Middle frontal gyrus (tissue), 1 donor: ENCODE measurements around the gene RGL2.
"Not testable (repeated sequence)": the region's sequence is repeated elsewhere in the genome, so short reads cannot be mapped to it uniquely, and the experiment has no call there.

Source experiments
- DNase-seq: peaks from one replicate; pipeline ENCODE4 v3.0.0-alpha.2; 2015; ENCODE audit warnings: low spot score; ENCODE audit errors: extremely low spot score

The RGL2 gene

DNA sequence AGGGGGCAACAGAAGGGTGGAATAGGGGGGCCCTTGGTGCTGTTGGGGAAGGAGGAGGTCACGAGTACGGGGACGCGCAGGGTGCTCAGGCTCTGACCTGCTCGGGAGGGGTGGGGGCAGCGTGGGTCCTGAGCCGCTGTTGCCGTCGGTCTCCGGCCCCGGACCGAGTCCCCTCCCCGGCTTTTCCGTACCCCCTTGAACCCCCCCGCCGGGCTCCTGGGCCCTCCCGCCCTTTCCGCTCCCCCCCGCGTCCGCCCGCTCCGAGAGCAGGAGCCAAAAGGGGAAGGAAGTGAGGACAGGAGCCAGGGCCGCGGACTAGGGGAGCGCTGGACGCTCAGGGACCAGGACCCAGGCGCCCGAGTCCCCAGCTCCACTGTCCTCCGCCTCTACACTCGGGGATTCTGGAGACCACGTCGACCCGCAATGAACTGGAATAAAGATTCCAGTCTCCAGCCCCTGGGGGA lies at the start of gene RGL2:
TSS of gene RGL2 (minus strand) at position 170 of the 464 bp plus-strand sequence. CDS start 332 bp downstream, outside the sequence.
- DNase-seq: peak; percentile 15

DNA sequence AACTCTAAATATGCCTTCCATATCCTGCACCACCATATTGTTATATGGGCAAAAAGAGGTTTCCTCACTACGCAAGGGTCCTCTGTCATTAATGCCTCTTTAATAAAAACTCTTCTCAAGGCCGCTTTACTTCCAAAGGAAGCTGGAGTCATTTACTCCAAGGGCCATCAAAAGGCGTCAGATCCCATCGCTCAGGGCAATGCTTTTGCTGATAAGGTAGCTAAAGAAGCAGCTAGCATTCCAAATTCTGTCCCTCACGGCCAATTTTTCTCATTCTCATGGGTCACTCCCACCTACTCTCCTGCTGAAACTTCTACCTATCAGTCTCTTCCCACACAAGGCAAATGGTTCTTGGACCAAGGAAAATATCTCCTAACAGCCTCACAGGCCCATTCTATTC lies 49.1 kb upstream of the RGL2 start:
- DNase-seq: no peak

DNA sequence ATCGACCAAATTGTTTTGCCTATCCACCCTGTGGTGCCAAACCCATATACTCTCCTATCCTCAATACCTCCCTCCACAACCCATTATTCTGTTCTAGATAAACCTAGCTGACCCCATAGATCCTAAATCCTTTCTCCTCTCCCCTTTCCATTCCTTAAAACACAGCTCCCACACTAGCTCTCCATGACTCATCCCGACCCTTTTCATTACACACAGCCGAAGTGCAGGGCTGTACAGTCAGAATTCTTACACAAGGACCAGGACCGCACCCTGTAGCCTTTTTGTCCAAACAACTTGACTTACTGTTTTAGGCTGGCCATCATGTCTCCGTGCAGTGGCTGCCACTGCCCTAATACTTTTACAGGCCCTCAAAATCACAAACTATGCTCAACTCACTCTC lies 48.2 kb upstream of the RGL2 start:
- not testable (repeated sequence) for DNase-seq

DNA sequence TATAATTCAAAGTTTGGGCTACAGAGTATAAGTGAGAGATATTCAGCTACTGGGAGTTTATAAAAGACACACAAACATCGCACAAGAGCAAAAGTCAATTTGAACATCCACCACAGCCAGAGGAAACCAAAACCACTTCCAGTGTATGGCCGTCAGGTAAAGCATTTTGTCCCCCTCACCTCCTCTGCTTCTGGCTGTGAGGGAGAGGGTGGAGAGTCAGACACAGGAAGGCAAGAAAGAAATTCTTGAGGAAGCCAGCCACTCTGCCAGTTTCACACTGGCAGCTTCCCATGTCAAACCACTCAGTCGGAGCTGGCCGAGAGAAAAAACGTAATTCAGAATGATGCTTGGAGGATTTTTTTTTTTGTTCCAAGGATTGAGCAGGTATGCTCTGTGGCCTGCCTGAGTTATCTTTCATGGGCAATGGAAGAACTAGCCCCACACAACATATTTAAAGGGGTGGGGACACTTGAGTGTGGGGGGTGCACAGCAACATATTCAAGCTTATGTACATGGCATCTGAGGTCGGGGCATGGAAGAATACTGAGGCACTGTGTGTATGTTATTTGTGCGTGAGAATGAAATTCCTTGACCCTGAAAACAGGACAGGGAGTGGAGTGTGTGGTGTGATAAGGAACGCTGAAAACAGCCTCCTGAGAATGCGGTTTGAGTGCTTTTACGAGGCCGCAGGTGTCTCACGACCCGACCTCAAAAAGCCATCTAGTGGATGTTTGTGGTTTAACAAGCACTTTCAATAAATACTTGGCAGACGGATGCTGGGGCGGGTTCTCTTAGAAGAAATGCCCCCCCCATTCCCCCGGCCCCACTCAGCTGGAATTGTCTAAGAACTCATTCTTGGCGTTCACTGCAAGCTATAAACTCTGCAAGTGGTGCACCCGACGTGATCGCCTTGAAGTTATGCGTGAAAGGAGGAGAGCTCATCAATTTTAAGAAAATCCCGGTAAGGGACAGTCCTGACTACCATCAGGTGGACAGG lies 46.3 kb upstream of the RGL2 start:
- no peak for DNase-seq

GRCh38 chr6:33343953-33344611 lies 45.3 kb upstream of the RGL2 start:
- DNase-seq: no peak

GRCh38 chr6:33343606-33343952 lies 44.8 kb upstream of the RGL2 start:
- not testable (repeated sequence) for DNase-seq

DNA sequence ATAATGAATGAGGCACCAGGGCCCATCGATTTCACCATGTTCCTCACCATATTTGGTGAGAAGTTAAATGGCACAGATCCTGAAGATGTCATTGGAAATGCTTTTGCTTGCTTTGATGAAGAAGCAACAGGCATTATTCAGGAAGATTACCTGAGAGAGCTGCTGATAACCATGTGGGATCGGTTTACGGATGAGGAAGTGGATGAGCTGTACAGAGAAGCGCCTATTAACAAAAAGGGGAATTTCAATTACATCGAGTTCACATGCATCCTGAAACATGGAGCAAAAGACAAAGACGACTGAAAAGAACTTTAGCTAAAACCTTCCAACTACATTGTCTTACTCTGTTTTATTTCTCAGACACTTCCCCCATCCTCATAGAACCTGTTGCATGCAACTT lies 40.5 kb upstream of the RGL2 start:
- DNase-seq: no peak

DNA sequence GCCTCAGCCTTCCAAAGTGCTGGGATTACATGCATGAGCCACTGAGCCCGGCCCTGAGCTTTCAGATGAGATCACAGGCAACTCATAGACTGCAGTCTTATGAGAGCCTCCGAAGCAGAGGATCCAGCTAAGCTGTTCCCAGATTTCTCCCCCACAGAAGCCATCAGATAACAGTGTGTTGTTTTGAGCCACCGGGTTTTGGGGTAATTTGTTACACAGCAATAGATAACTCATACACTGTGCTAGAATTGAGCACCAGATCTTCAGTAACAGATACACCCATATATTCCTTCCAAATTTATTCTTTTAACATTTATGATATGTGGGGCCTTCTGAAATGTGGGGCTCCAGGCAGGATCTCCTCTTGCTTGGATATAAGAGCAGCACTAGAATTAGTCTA lies 37.8 kb upstream of the RGL2 start:
- DNase-seq: no peak

DNA sequence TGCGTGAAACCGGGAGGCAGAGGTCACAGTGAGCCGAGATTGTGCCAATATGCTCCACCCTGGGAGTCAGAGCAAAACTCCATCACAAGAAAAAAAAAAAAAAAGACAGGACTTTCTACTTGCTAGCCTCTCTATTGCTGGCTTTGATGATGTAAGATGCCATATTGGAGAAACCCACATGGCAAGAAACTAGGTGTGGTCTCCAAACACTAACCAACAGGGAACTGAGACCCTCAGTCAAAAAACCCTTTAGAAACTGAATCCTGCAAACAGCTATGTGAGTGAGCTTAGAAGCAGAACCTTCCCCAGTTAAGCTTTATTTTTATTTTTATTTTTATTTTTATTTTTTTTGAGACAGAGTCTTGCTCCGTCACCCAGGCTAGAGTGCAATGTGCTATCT lies 37.2 kb upstream of the RGL2 start:
- DNase-seq: no peak

GRCh38 chr6:33333666-33334065 lies 34.9 kb upstream of the RGL2 start:
- DNase-seq: no peak

DNA sequence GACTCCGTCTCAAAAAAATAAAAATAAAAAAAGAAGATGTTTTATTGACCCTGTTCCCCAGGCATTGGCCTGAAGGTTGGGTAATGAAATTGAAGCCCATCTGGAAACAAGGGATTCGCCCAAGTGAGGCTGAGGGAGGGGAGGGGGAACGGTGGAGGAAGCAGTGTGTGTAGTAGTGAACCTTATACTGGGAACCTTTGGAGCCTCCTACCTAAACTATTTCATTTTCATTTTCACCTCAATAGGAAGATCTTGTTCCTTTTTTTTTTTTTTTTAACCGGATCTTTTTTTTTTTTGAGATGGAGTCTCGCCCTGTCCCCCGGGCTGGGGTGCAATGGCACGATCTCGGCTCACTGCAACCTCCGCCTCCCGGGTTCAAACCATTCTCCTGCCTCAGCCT lies 32.0 kb upstream of the RGL2 start:
- DNase-seq: no peak

DNA sequence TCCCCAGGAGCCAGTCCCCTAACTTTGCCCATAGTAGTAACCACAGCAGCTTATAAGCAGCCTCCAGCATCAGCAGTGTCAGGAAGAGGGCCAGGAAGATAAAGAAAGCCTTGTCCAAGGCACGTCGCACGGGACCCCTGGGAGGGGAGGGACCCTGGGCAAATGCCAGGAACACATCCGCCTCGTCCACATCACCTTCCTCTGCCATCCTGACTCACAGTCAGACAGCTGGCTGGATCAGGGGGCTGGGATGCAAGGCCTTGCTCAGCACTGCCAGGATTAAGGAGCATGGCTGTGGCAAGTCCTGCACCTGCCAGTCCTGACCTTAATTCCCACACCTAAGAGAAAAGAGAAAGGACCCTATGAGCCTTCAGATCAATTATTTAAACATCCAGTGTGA lies 30.3 kb upstream of the RGL2 start:
- no peak for DNase-seq

GRCh38 chr6:33324125-33324524 lies 25.4 kb upstream of the RGL2 start:
- DNase-seq: no peak

DNA sequence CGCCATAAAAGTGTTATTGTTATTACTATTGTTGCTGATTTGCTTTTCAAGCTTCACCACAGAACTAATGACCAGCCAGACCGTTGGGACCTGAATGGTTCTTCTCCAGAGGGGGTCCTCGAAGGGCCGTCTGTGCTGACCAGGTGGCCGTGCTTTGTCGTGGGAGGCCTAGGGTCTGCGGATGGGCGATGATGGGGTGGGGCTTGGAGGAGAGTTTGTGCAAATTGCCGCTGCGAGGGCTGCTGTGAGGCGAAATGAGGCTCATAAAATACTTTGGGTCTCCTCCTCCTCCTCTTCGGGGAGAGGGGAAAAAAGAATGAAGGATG lies 24.8 kb upstream of the RGL2 start:
- DNase-seq: no peak

- DNase-seq: no peak
Observed at GRCh38 chr6:33321227-33321626, 22.5 kb upstream of the RGL2 start.

- no peak for DNase-seq
Observed at GRCh38 chr6:33320315-33321181, 21.8 kb upstream of the RGL2 start.

- no peak for DNase-seq
Observed at GRCh38 chr6:33319939-33320314, 21.2 kb upstream of the RGL2 start.

GRCh38 chr6:33318426-33319073 lies 19.8 kb upstream of the RGL2 start:
- no peak for DNase-seq

GRCh38 chr6:33317669-33318425 lies 19.1 kb upstream of the RGL2 start, which contains the start of gene ZBTB22:
TSS of gene ZBTB22 (minus strand) at chr6:33317744. CDS start at chr6:33316916, 828 bp downstream.
- peak; percentile 92 for DNase-seq

GRCh38 chr6:33317419-33317668 lies 18.6 kb upstream of the RGL2 start:
- DNase-seq: no peak
